CD14-positive monocyte (primary cell): ENCODE data around the gene TXK. TPM values are rescaled to one million over a fixed set of nuclear protein-coding genes. Genes with fewer than 3 reads are reported as not detected.

ENCODE experiments used
- DNase-seq, 3 donors: peaks; one replicate each; pipeline ENCODE4 v3.0.0-alpha.2; 2011 to 2022
- H2AFZ ChIP-seq: 2 replicates; pipeline ENCODE4 v1.6.0; 2012; ENCODE audit warnings: mild to moderate bottlenecking, low read depth, low read length, inconsistent platforms; ENCODE audit not compliant: insufficient read depth, poor library complexity, severe bottlenecking
- H3K27ac ChIP-seq, 2 donors: 1 replicate in 1 of 2; 2 replicates in 1 of 2; pipeline ENCODE4 v1.5.1; 2012 to 2013; ENCODE audit warnings: low read length in 2 of 2, control low read depth in 1 of 2, inconsistent platforms in 1 of 2, low read depth in 1 of 2, mild to moderate bottlenecking in 1 of 2
- H3K27me3 ChIP-seq, 2 donors: one replicate each; pipeline versions ENCODE4 v1.6.0 to v1.6.1; 2011 to 2013; ENCODE audit warnings: low read length in 2 of 2; ENCODE audit not compliant: control insufficient read depth in 2 of 2, insufficient read depth in 2 of 2
- H3K36me3 ChIP-seq, 2 donors: replicated peaks in 1 of 2; 1 replicate in 1 of 2; 2 replicates in 1 of 2; pipeline versions ENCODE4 v1.5.1 to v1.6.1; 2012 to 2013; ENCODE audit warnings: low read length in 2 of 2, control low read depth in 1 of 2, inconsistent platforms in 1 of 2, mild to moderate bottlenecking in 1 of 2; ENCODE audit not compliant: insufficient read depth in 2 of 2, control insufficient read depth in 1 of 2
- H3K4me1 ChIP-seq, 2 donors: 1 replicate in 1 of 2; 2 replicates in 1 of 2; pipeline versions ENCODE4 v1.5.1 to v1.6.1; 2012 to 2013; ENCODE audit warnings: low read length in 2 of 2, control low read depth in 1 of 2, inconsistent platforms in 1 of 2, mild to moderate bottlenecking in 1 of 2, moderate library complexity in 1 of 2; ENCODE audit not compliant: insufficient read depth in 2 of 2, control insufficient read depth in 1 of 2
- H3K4me2 ChIP-seq: replicated peaks from 2 replicates; pipeline ENCODE3; 2012; ENCODE audit warnings: low read length, moderate library complexity, mild to moderate bottlenecking; ENCODE audit not compliant: poor library complexity, severe bottlenecking; ENCODE audit errors: extremely low read depth
- H3K4me3 ChIP-seq, 3 experiments: fragments of 200-600 bp in 1 of 3; sonication (generic) in 1 of 3; replicated peaks in 1 of 3; 1 replicate in 2 of 3; 2 replicates in 1 of 3; pipeline ENCODE4 v1.5.1; 2011 to 2013; ENCODE audit warnings: low read length in 3 of 3, mild to moderate bottlenecking in 3 of 3, control low read depth in 2 of 3, low read depth in 2 of 3, inconsistent platforms in 1 of 3, moderate library complexity in 1 of 3
- H3K79me2 ChIP-seq: 2 replicates; pipeline ENCODE4 v1.6.0; 2012; ENCODE audit warnings: mild to moderate bottlenecking, control low read depth, inconsistent platforms, low read length, moderate library complexity; ENCODE audit not compliant: insufficient read depth
- H3K9ac ChIP-seq: 2 replicates; pipeline ENCODE4 v1.6.0; 2017; ENCODE audit warnings: low read length, mild to moderate bottlenecking; ENCODE audit not compliant: insufficient read depth, poor library complexity, severe bottlenecking
- H3K9me3 ChIP-seq, 2 donors: replicated peaks in 1 of 2; 1 replicate in 1 of 2; 2 replicates in 1 of 2; pipeline versions ENCODE4 v1.5.1 to v1.6.1; 2012 to 2013; ENCODE audit warnings: low read length in 2 of 2, control low read depth in 1 of 2; ENCODE audit not compliant: control insufficient read depth in 1 of 2, insufficient read depth in 1 of 2
- H4K20me1 ChIP-seq: 2 replicates; pipeline ENCODE4 v1.6.0; 2012; ENCODE audit warnings: mild to moderate bottlenecking, low read length, control low read depth, moderate library complexity; ENCODE audit not compliant: insufficient read depth
- H3K27ac Mint-ChIP-seq, 7 donors: one replicate each; pipeline ENCODE4 v1.8.0; 2020; ENCODE audit warnings: mild to moderate bottlenecking in 7 of 7, mixed read lengths in 7 of 7, moderate library complexity in 6 of 7, inconsistent platforms in 2 of 7
- H3K27me3 Mint-ChIP-seq, 3 donors: one replicate each; pipeline ENCODE4 v1.8.0; 2021 to 2022; ENCODE audit warnings: low read depth in 3 of 3, mild to moderate bottlenecking in 3 of 3, mixed read lengths in 3 of 3, moderate library complexity in 3 of 3, inconsistent platforms in 1 of 3
- H3K36me3 Mint-ChIP-seq, 2 donors: one replicate each; pipeline ENCODE4 v1.8.0; 2020; ENCODE audit warnings: mixed read lengths in 2 of 2, inconsistent platforms in 1 of 2, mild to moderate bottlenecking in 1 of 2
- H3K4me1 Mint-ChIP-seq: one replicate; pipeline ENCODE4 v1.8.0; 2020; ENCODE audit warnings: mild to moderate bottlenecking, mixed read lengths
- H3K4me3 Mint-ChIP-seq, 2 donors: one replicate each; pipeline ENCODE4 v1.8.0; 2020; ENCODE audit warnings: mild to moderate bottlenecking in 2 of 2, mixed read lengths in 2 of 2, moderate library complexity in 1 of 2
- H3K9me3 Mint-ChIP-seq, 7 donors: one replicate each; pipeline ENCODE4 v1.8.0; 2020 to 2022; ENCODE audit warnings: mixed read lengths in 7 of 7, mild to moderate bottlenecking in 6 of 7, moderate library complexity in 6 of 7, inconsistent platforms in 2 of 7
- WGBS: methylation state at CpG from one replicate; pipeline ENCODE4 v1.1.5; 2013; ENCODE audit warnings: missing lambda C conversion rate; ENCODE audit not compliant: insufficient coverage; 5-methylcytosine and 5-hydroxymethylcytosine counted together
- intact Hi-C, 2 donors: fragments of 100-400 bp; cut with micrococcal nuclease; formaldehyde crosslinking; loops; one replicate each; pipeline versions ENCODE4 v1.15.0 to v1.15.1; 2023
- polyA plus RNA-seq, 3 donors: library from polyadenylated mRNA; depleted of rRNA in 1 of 3; unstranded in 2 of 3; stranded (reverse) in 1 of 3; fragments of 300-500 nt in 2 of 3; fragments of >200 nt in 1 of 3; fragmentation: Illumina TruSeq in 2 of 3; gene quantifications; 1 replicate in 2 of 3; 2 replicates in 1 of 3; pipeline ENCODE4 v1.2.3, GENCODE V29; 2012 to 2021
- TF ChIP-seq, protein P1 (sequence below): fragments of 200-600 bp; IDR thresholded peaks from one replicate; pipeline ENCODE4 v1.8.0; 2022; ENCODE audit warnings: antibody characterized with exemption, mild to moderate bottlenecking

TXK gene
- polyA plus RNA-seq, 3 donors: 0.13 to 0.93 (median 0.54) TPM

DNA sequence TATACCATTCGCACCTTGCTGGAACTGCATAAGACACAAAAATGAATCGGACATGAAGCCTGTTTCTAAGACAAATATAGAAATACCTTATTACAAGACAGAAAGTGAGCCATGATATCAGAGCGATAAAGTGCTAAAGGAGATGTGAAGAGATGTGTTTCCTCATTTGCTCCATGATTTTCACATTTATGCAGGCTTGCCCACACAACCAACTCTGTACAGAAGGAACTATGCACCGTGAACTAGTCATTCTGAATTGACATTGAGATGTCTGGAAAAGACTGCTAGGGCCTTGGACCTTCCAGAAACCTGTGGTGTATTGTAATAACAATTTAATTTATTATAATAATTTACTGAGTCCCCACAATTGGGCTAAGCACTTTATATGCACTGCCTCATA is 38.6 kb upstream of the TXK start:
- Mint-ChIP-seq H3K27me3 (no peaks in the 10 kb centered on the region), H3K4me1 (peaks cover 18% of the 10 kb centered on the region), H3K36me3 (peaks cover 27 to 29% of the 10 kb centered on the region in 2 donors), H3K9me3 (peaks cover 0 to 3% (median 0%) of the 10 kb centered on the region in 7 donors), H3K4me3 (peak overlapping the region in 1 of 2 donors; percentile 87), H3K27ac (peak overlapping the region in 5 of 7 donors; percentile 84 to 91 (median 88))
- H3K9ac ChIP-seq: no peak overlapping the region
- H3K4me1 ChIP-seq: peaks cover 12 to 24% of the 10 kb centered on the region in 2 donors
- intact Hi-C loops: no loop called here
- no peak for DNase-seq
- peak overlapping the region in 1 of 2 donors; percentile 74 for H3K27ac ChIP-seq
- WGBS: no CpG with 5 or more reads among the region's 4 CpGs
- no peaks in the 10 kb centered on the region for H3K27me3 ChIP-seq
- no peaks in the 10 kb centered on the region for H3K79me2 ChIP-seq
- TF ChIP-seq, protein P1, sequence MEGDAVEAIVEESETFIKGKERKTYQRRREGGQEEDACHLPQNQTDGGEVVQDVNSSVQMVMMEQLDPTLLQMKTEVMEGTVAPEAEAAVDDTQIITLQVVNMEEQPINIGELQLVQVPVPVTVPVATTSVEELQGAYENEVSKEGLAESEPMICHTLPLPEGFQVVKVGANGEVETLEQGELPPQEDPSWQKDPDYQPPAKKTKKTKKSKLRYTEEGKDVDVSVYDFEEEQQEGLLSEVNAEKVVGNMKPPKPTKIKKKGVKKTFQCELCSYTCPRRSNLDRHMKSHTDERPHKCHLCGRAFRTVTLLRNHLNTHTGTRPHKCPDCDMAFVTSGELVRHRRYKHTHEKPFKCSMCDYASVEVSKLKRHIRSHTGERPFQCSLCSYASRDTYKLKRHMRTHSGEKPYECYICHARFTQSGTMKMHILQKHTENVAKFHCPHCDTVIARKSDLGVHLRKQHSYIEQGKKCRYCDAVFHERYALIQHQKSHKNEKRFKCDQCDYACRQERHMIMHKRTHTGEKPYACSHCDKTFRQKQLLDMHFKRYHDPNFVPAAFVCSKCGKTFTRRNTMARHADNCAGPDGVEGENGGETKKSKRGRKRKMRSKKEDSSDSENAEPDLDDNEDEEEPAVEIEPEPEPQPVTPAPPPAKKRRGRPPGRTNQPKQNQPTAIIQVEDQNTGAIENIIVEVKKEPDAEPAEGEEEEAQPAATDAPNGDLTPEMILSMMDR: no peak
- H3K4me3 ChIP-seq: peak overlapping the region in 1 of 3 experiments; percentile 63
- H3K4me2 ChIP-seq: peak overlapping the region; percentile 68
- peaks cover 6 to 23% of the 10 kb centered on the region in 2 donors for H3K36me3 ChIP-seq
- H2AFZ ChIP-seq: no peak overlapping the region
- no peaks in the 10 kb centered on the region for H4K20me1 ChIP-seq
- no peaks in the 10 kb centered on the region for H3K9me3 ChIP-seq

GRCh38 chr4:48169636-48170035 is 35.6 kb upstream of the TXK start:
- Histone ChIP-seq H3K27me3 (no peaks in the 10 kb centered on the region), H3K36me3 (peaks cover 16 to 43% of the 10 kb centered on the region in 2 donors), H3K4me3 (no peak overlapping the region), H3K4me1 (peaks cover 12 to 24% of the 10 kb centered on the region in 2 donors), H3K79me2 (no peaks in the 10 kb centered on the region), H3K4me2 (no peak overlapping the region), H3K9ac (no peak overlapping the region), H2AFZ (no peak overlapping the region), H4K20me1 (no peaks in the 10 kb centered on the region), H3K27ac (no peak overlapping the region), H3K9me3 (no peaks in the 10 kb centered on the region)
- no peaks in the 10 kb centered on the region for H3K9me3 Mint-ChIP-seq
- peaks cover 38 to 39% of the 10 kb centered on the region in 2 donors for H3K36me3 Mint-ChIP-seq
- intact Hi-C loops: no loop called here
- peak overlapping the region in 1 of 7 donors; percentile 43 for H3K27ac Mint-ChIP-seq
- H3K4me3 Mint-ChIP-seq: no peak overlapping the region
- no peaks in the 10 kb centered on the region for H3K27me3 Mint-ChIP-seq
- no peak for DNase-seq
- no CpG with 5 or more reads among the region's 1 CpG for WGBS
- H3K4me1 Mint-ChIP-seq: peaks cover 12% of the 10 kb centered on the region
- TF ChIP-seq, protein P1: no peak
